Uterus (tissue), 4 donors: Measurements from ENCODE around the gene MPDU1. TPM values are rescaled to one million over a fixed set of nuclear protein-coding genes. Genes with fewer than 3 reads are reported as not detected.
A peak's percentile ranks its signal among the peaks of the same experiment; 100 is the strongest.

Experiments
- DNase-seq, 2 donors: peaks; one replicate each; pipeline ENCODE4 v3.0.0-alpha.2; 2019 to 2020
- H3K27ac ChIP-seq, 2 donors: fragments of 200-600 bp; sonication (generic); 1 replicate in 1 of 2; 2 replicates in 1 of 2; pipeline ENCODE4 v1.5.1; 2016 to 2018
- H3K27me3 ChIP-seq, 2 donors: fragments of 200-600 bp; sonication (generic); one replicate each; pipeline ENCODE4 v1.5.1; 2018 to 2019; ENCODE audit warnings: control low read depth in 1 of 2
- H3K36me3 ChIP-seq, 2 donors: fragments of 200-600 bp; sonication (generic); one replicate each; pipeline ENCODE4 v1.5.1; 2019; ENCODE audit warnings: control low read depth in 1 of 2
- H3K4me1 ChIP-seq, 2 donors: fragments of 200-600 bp; sonication (generic); one replicate each; pipeline ENCODE4 v1.5.1; 2018 to 2019; ENCODE audit warnings: control low read depth in 1 of 2
- H3K4me3 ChIP-seq, 2 donors: fragments of 200-600 bp; sonication (generic); 1 replicate in 1 of 2; 2 replicates in 1 of 2; pipeline ENCODE4 v1.5.1; 2018 to 2019; ENCODE audit warnings: mild to moderate bottlenecking in 1 of 2
- H3K9me3 ChIP-seq, 2 donors: fragments of 200-600 bp; sonication (generic); one replicate each; pipeline ENCODE4 v1.5.1; 2019; ENCODE audit warnings: control low read depth in 1 of 2
- POLR2A ChIP-seq, 2 donors: fragments of 450-650 bp; IDR thresholded peaks; one replicate each; pipeline ENCODE4 v1.6.1; 2016; ENCODE audit warnings: antibody characterized with exemption in 2 of 2, mild to moderate bottlenecking in 1 of 2, moderate library complexity in 1 of 2
- intact Hi-C: fragments of 100-400 bp; cut with DNase I; formaldehyde crosslinking; loops from one replicate; pipeline ENCODE4 v1.15.1; 2023; ENCODE audit warnings: low total_unique reads
- total RNA-seq, 4 donors: library from RNA; depleted of rRNA in 3 of 4; stranded (reverse); fragments of >200 nt in 3 of 4; gene quantifications; one replicate each; pipeline versions ENCODE4 v1.1.0 to v1.2.4, GENCODE V29; 2014 to 2023
- TF ChIP-seq, protein P1 (sequence below), 4 experiments: fragments of 200-600 bp in 2 of 4; fragments of 450-650 bp in 2 of 4; sonication (generic) in 2 of 4; IDR thresholded peaks; one replicate each; pipeline ENCODE4 v1.5.1; 2016 to 2019; ENCODE audit warnings: antibody characterized with exemption in 4 of 4, mild to moderate bottlenecking in 2 of 4, moderate library complexity in 1 of 4
- donor health status: DM: yes; HTN: yes; CAD: no.

MPDU1 gene
- total RNA-seq, 4 donors from 2014 or later: 2.6 to 63.6 (median 35.0) TPM

DNA sequence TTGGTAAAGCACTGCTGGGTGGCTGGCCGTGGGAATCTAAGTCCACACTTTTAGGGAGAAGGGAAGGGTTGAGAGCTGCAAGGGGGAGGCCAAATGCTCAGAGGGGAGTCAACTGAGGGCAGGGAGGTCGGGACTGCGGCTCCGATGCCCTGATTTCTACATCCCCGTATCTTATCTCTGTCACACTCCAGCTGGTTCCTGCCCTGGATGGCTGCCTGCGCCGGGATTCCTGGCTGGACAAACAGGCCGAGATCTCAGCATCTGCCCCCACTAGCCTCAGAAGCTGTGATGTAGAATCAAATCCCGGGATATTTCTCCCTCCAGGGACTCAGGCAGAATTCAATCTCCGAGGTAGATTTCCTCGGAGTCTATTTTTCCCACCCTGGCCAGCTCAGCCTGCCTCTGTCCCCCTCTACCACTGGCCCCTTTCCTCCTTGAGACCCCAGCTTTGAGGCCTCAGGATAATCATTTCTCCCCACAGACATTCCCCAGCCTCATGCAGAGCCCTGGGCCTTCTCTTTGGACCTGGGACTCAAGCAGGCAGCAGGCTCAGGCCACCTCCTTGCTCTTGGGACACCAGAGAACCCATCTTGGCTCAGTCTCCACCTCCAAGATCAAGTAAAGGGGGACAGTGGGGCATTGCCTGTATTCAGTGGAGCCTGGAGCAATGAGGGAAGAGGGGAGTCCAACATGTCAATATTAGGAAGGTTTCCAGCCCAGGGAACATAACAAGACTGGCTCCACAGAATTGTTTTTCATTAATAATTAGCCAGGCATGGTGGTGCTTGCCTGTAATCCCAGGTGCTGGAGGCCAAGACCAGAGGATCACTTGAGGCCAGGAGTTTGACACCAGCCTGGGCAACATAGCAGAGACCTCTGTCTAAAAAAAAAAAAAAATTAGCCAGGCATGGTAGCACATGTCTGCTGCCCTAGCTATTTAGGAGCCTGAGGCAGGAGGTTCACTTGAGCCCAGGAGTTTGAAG, 48.0 kb downstream of the MPDU1 start:
- H3K4me3 ChIP-seq: no peak overlapping the region
- H3K36me3 ChIP-seq: no peaks in the 10 kb centered on the region
- H3K27ac ChIP-seq: no peak overlapping the region
- DNase-seq: no peak
- no peaks in the 10 kb centered on the region for H3K27me3 ChIP-seq
- intact Hi-C loops: no loop called here
- no peaks in the 10 kb centered on the region for H3K4me1 ChIP-seq
- no peak for TF ChIP-seq POLR2A (IDR thresholded peaks at IDR 0.05)
- TF ChIP-seq, protein P1, sequence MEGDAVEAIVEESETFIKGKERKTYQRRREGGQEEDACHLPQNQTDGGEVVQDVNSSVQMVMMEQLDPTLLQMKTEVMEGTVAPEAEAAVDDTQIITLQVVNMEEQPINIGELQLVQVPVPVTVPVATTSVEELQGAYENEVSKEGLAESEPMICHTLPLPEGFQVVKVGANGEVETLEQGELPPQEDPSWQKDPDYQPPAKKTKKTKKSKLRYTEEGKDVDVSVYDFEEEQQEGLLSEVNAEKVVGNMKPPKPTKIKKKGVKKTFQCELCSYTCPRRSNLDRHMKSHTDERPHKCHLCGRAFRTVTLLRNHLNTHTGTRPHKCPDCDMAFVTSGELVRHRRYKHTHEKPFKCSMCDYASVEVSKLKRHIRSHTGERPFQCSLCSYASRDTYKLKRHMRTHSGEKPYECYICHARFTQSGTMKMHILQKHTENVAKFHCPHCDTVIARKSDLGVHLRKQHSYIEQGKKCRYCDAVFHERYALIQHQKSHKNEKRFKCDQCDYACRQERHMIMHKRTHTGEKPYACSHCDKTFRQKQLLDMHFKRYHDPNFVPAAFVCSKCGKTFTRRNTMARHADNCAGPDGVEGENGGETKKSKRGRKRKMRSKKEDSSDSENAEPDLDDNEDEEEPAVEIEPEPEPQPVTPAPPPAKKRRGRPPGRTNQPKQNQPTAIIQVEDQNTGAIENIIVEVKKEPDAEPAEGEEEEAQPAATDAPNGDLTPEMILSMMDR (IDR thresholded peaks at IDR 0.05): no peak
- no peaks in the 10 kb centered on the region for H3K9me3 ChIP-seq

GRCh38 chr17:7632492-7632894, 48.8 kb downstream of the MPDU1 start:
- no peak for TF ChIP-seq POLR2A (IDR thresholded peaks at IDR 0.05)
- TF ChIP-seq, protein P1 (IDR thresholded peaks at IDR 0.05): peak in 2 of 4 experiments; percentile 14 to 22
- intact Hi-C loops: no loop called here
- DNase-seq: no peak

DNA sequence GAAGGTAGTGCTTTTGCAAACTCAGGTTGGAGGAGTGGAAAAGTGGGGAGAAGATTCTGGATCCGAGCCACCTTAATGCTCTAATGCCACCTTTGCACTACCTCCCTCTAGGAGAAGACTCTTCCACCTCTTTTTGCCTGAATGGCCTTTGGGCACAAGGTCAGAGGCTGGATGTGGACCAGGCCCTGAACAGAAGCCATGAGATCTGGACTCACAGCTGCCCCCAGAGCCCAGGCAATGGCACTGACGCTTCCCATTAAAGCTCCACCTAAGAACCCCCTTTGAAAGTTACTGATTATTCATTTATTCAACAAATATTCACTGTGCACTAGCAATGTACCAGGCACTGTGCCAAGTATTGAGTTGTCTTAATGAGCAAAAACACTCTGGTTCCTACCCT, 49.4 kb downstream of the MPDU1 start:
- TF ChIP-seq, protein P1 (IDR thresholded peaks at IDR 0.05): no peak
- no peak for TF ChIP-seq POLR2A (IDR thresholded peaks at IDR 0.05)
- no peaks in the 10 kb centered on the region for H3K36me3 ChIP-seq
- intact Hi-C loops: no loop called here

More at GRCh38 chr17:7632492-7632894, 48.8 kb downstream of the MPDU1 start:
- Histone ChIP-seq H3K27ac (no peak overlapping the region), H3K36me3 (no peaks in the 10 kb centered on the region), H3K9me3 (no peaks in the 10 kb centered on the region), H3K27me3 (no peaks in the 10 kb centered on the region), H3K4me1 (no peaks in the 10 kb centered on the region), H3K4me3 (no peak overlapping the region)

GRCh38 chr17:7634384-7634783, 50.7 kb downstream of the MPDU1 start:
- H3K9me3 ChIP-seq: no peaks in the 10 kb centered on the region
- intact Hi-C loops: no loop called here
- TF ChIP-seq, protein P1 (IDR thresholded peaks at IDR 0.05): peak; percentile 17 to 59 (median 34)
- TF ChIP-seq POLR2A (IDR thresholded peaks at IDR 0.05): no peak
- H3K4me1 ChIP-seq: no peaks in the 10 kb centered on the region
- no peak overlapping the region for H3K4me3 ChIP-seq
- peak in 1 of 2 donors; percentile 44 for DNase-seq
- no peaks in the 10 kb centered on the region for H3K36me3 ChIP-seq
- H3K27ac ChIP-seq: no peak overlapping the region
- H3K27me3 ChIP-seq: no peaks in the 10 kb centered on the region

More for the DNA sequence above, 49.4 kb downstream of the MPDU1 start:
- Histone ChIP-seq H3K4me1 (no peaks in the 10 kb centered on the region), H3K27me3 (no peaks in the 10 kb centered on the region), H3K27ac (no peak overlapping the region), H3K9me3 (no peaks in the 10 kb centered on the region), H3K4me3 (no peak overlapping the region)
- DNase-seq: no peak

- intact Hi-C loops: no loop called here
- Histone ChIP-seq H3K9me3 (no peaks in the 10 kb centered on the region), H3K4me3 (no peak overlapping the region), H3K4me1 (no peaks in the 10 kb centered on the region), H3K36me3 (no peaks in the 10 kb centered on the region), H3K27me3 (no peaks in the 10 kb centered on the region), H3K27ac (no peak overlapping the region)
- DNase-seq: no peak
- TF ChIP-seq, protein P1 (IDR thresholded peaks at IDR 0.05): no peak
- TF ChIP-seq POLR2A (IDR thresholded peaks at IDR 0.05): no peak
Measured at GRCh38 chr17:7636163-7636562, 52.5 kb downstream of the MPDU1 start.
